Neural crest cell (in vitro differentiated cells): ENCODE measurements around the gene TSPAN1. TPM values are rescaled to one million over a fixed set of nuclear protein-coding genes. Genes with fewer than 3 reads are reported as not detected.

Source experiments
- DNase-seq: peaks from one replicate; pipeline ENCODE4 v3.0.0; 2021; ENCODE audit warnings: low read depth, mixed read lengths, low spot score
- H3K27ac Mint-ChIP-seq: one replicate; pipeline ENCODE4 v1.8.0; 2021; ENCODE audit warnings: mild to moderate bottlenecking, mixed read lengths; ENCODE audit not compliant: unreplicated experiment
- H3K27me3 Mint-ChIP-seq: 2 replicates; pipeline ENCODE4 v1.8.0; 2021; ENCODE audit warnings: low read depth, mild to moderate bottlenecking, mixed read lengths
- H3K36me3 Mint-ChIP-seq: 2 replicates; pipeline ENCODE4 v1.8.0; 2021; ENCODE audit warnings: low read depth, mild to moderate bottlenecking, mixed read lengths
- H3K4me1 Mint-ChIP-seq: 2 replicates; pipeline ENCODE4 v1.8.0; 2021; ENCODE audit warnings: mixed read lengths
- H3K4me3 Mint-ChIP-seq: one replicate; pipeline ENCODE4 v1.8.0; 2021; ENCODE audit warnings: mild to moderate bottlenecking, mixed read lengths
- H3K9me3 Mint-ChIP-seq: 2 replicates; pipeline ENCODE4 v1.8.0; 2021; ENCODE audit warnings: mixed read lengths
- CTCF ChIP-seq: fragments of 200-600 bp; sonication (generic); conservative IDR thresholded peaks from 2 replicates; pipeline ENCODE4 v1.5.0; 2021; ENCODE audit warnings: antibody characterized with exemption, mild to moderate bottlenecking
- total RNA-seq: library from RNA; stranded (reverse); gene quantifications from 2 replicates; pipeline ENCODE4 v1.2.1, GENCODE V29; 2021

Gene TSPAN1
- total RNA-seq, 1 donor from 2014 or later, result not detected

- DNase-seq, result no peak
- H3K27me3 Mint-ChIP-seq, result no peaks in the 10 kb centered on the region
- H3K27ac Mint-ChIP-seq, result peak overlapping the region; percentile 48
- H3K36me3 Mint-ChIP-seq, result peaks cover 3% of the 10 kb centered on the region
- H3K4me1 Mint-ChIP-seq, result peaks cover 4% of the 10 kb centered on the region
- H3K9me3 Mint-ChIP-seq, result no peaks in the 10 kb centered on the region
- no peak for TF ChIP-seq CTCF
- H3K4me3 Mint-ChIP-seq, result no peak overlapping the region
Measured at GRCh38 chr1:46183926-46184557, 9.2 kb downstream of the TSPAN1 start.

DNA sequence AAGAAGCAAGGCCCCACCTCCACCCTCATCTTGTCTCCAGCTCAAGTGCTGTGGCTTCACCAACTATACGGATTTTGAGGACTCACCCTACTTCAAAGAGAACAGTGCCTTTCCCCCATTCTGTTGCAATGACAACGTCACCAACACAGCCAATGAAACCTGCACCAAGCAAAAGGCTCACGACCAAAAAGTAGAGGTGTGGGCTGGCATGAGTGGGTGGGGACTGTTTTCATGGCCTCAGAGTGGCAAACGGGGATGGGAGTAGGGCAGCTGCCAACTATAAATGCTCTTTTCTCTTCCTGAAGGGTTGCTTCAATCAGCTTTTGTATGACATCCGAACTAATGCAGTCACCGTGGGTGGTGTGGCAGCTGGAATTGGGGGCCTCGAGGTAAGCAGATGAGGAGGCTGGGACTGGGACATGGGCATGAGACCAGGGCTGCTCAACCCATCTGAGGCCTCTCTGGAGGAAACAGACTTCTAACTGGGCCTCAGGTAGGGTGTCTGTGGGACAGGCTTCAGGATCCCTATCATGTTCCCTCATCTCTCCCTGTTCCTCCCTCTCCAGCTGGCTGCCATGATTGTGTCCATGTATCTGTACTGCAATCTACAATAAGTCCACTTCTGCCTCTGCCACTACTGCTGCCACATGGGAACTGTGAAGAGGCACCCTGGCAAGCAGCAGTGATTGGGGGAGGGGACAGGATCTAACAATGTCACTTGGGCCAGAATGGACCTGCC is 10.2 kb downstream of the TSPAN1 start:
- Mint-ChIP-seq H3K4me3 (no peak overlapping the region), H3K27ac (no peak overlapping the region), H3K9me3 (no peaks in the 10 kb centered on the region), H3K36me3 (peaks cover 3% of the 10 kb centered on the region), H3K4me1 (peaks cover 4% of the 10 kb centered on the region), H3K27me3 (no peaks in the 10 kb centered on the region)
- TF ChIP-seq CTCF, result no peak
- DNase-seq, result no peak

- TF ChIP-seq CTCF, result no peak
- Mint-ChIP-seq H3K27me3 (no peaks in the 10 kb centered on the region), H3K4me1 (peaks cover 4% of the 10 kb centered on the region)
Measured at GRCh38 chr1:46186076-46186475, 11.2 kb downstream of the TSPAN1 start.

GRCh38 chr1:46187106-46187869 is 12.4 kb downstream of the TSPAN1 start:
- TF ChIP-seq CTCF, result no peak
- Mint-ChIP-seq H3K4me3 (no peak overlapping the region), H3K4me1 (no peaks in the 10 kb centered on the region), H3K27ac (no peak overlapping the region), H3K9me3 (no peaks in the 10 kb centered on the region), H3K36me3 (peaks cover 5% of the 10 kb centered on the region), H3K27me3 (no peaks in the 10 kb centered on the region)
- no peak for DNase-seq

More at GRCh38 chr1:46186076-46186475, 11.2 kb downstream of the TSPAN1 start:
- no peak overlapping the region for H3K4me3 Mint-ChIP-seq
- H3K36me3 Mint-ChIP-seq, result peaks cover 3% of the 10 kb centered on the region
- no peaks in the 10 kb centered on the region for H3K9me3 Mint-ChIP-seq
- H3K27ac Mint-ChIP-seq, result no peak overlapping the region
- no peak for DNase-seq

DNA sequence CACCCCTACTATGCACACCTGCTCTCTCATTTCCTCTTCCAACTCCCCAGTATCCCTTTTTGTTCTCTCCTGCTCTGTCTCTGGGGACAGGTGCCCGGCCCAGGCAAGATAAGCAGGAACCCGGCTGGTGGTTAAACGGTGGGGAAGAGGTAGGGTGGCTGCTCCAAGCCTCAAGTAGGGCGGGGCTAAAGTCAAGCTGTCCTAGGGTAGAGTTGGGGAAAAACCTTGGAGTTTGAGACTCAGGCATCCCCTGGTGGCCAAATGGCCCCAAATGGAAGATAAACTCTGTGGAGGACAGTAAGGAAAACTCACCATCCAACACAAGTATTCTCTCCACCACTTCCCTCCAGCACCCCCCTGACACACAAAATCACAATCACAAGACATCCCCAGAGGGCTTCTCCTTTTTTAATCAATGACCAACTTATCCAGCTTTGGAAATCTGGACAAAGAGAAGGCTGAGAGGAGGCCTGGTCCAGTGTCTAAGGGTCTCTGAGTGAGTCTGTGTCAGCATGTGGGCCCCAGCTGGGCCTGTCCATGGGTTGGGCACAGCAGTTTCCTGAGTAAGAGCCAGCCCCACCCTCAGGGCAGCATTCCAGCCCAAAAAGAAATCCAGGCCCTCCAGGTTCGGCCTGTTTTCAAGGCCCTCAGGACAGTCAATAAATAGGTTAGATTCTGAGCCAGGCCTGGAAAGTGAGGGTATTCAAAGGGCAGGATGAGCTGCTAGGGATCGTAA is 13.6 kb downstream of the TSPAN1 start:
- no peak for DNase-seq
- H3K4me3 Mint-ChIP-seq, result no peak overlapping the region
- no peaks in the 10 kb centered on the region for H3K27me3 Mint-ChIP-seq
- TF ChIP-seq CTCF, result peak; percentile 17
- no peaks in the 10 kb centered on the region for H3K4me1 Mint-ChIP-seq
- peaks cover 5% of the 10 kb centered on the region for H3K36me3 Mint-ChIP-seq
- peak overlapping the region; percentile 57 for H3K27ac Mint-ChIP-seq
- no peaks in the 10 kb centered on the region for H3K9me3 Mint-ChIP-seq
